ENCODE data around the gene PSMD11.
A peak's percentile ranks its signal among the peaks of the same experiment; 100 is the strongest.
"Not testable (repeated sequence)": the region's sequence is repeated elsewhere in the genome, so short reads cannot be mapped to it uniquely, and the experiment has no call there.

Gene PSMD11

GRCh38 chr17:32515677-32516383, 71.5 kb downstream of the PSMD11 start:
- DNase-seq: no peak

GRCh38 chr17:32516450-32516849, 72.1 kb downstream of the PSMD11 start:
- DNase-seq: no peak

GRCh38 chr17:32516940-32517701, 72.8 kb downstream of the PSMD11 start:
- DNase-seq: peak; percentile 61

- DNase-seq: no peak
These were observed 73.7 kb downstream of the PSMD11 start for GRCh38 chr17:32517982-32518381.

- DNase-seq: peak; percentile 88
These were observed 74.4 kb downstream of the PSMD11 start for GRCh38 chr17:32518646-32519227.

- DNase-seq: peak; percentile 92
These were observed 75.2 kb downstream of the PSMD11 start for GRCh38 chr17:32519228-32520103.

GRCh38 chr17:32520104-32520701, 75.9 kb downstream of the PSMD11 start:
- peak; percentile 83 for DNase-seq

GRCh38 chr17:32520737-32521404, 76.6 kb downstream of the PSMD11 start:
- peak; percentile 47 for DNase-seq

- no peak for DNase-seq
These were observed 78.8 kb downstream of the PSMD11 start for GRCh38 chr17:32523017-32523680.

GRCh38 chr17:32523827-32524552, 79.7 kb downstream of the PSMD11 start:
- DNase-seq: no peak

- not testable (repeated sequence) for DNase-seq
These were observed 80.2 kb downstream of the PSMD11 start for GRCh38 chr17:32524553-32524880.

- no peak for DNase-seq
These were observed 80.8 kb downstream of the PSMD11 start for GRCh38 chr17:32525122-32525521.

- no peak for DNase-seq
These were observed 82.8 kb downstream of the PSMD11 start for GRCh38 chr17:32527146-32527545.

- no peak for DNase-seq
These were observed 84.5 kb downstream of the PSMD11 start for GRCh38 chr17:32528825-32529224.

GRCh38 chr17:32529604-32530003, 85.3 kb downstream of the PSMD11 start:
- DNase-seq: no peak
